GM12878 (cell line): Measurements from ENCODE around the gene ABHD1. TPM values are rescaled to one million over a fixed set of nuclear protein-coding genes. Genes with fewer than 3 reads are reported as not detected.
A peak's percentile ranks its signal among the peaks of the same experiment; 100 is the strongest.

Experiments
- ATAC-seq: fragments of 200-7000 bp; cut with Tn5 transposase; 3 replicates; pipeline ENCODE4 v1.9.1; 2020; ENCODE audit warnings: mild to moderate bottlenecking, moderate library complexity
- BruUV-seq: library from RNA; stranded (reverse); fragments of 400-500 nt; replicated peaks from 2 replicates; lab custom pipeline; 2021; lab: Mats Ljungman, UMichigan
- CTCF ChIA-PET: fragments of 300-600 bp; sonication (Branson Sonifier 250); formaldehyde crosslinking; extraction: SDS; loops from one replicate; lab custom pipeline; 2021; ENCODE audit warnings: inconsistent platforms; lab: Yijun Ruan, JAX
- POLR2A ChIA-PET: fragments of 350-600 bp; formaldehyde crosslinking; extraction: SDS; loops from one replicate; lab custom pipeline; 2021; ENCODE audit warnings: inconsistent platforms; lab: Charles Lee
- RAD21 ChIA-PET: fragments of 300-600 bp; sonication (Branson Sonifier 250); formaldehyde crosslinking; loops from one replicate; lab custom pipeline; 2023; ENCODE audit warnings: antibody characterized with exemption; ENCODE audit not compliant: unreplicated experiment; lab: Charles Lee
- SMC1A ChIA-PET: fragments of 300-600 bp; sonication (Branson Sonifier 250); formaldehyde crosslinking; loops from one replicate; lab custom pipeline; 2023; ENCODE audit not compliant: unreplicated experiment, uncharacterized antibody; lab: Charles Lee
- DNase-seq: peaks from one replicate; pipeline ENCODE4 v3.0.0-alpha.2; 2011; ENCODE audit warnings: low read depth, low spot score
- FAIRE-seq: peaks from 3 replicates; lab custom pipeline; 2011; peaks lifted over from hg19 to GRCh38; lab: Jason Lieb, UNC
- H2AFZ ChIP-seq: 2 replicates; pipeline ENCODE4 v1.6.0; 2011; ENCODE audit warnings: low read depth, low read length, control low read depth; ENCODE audit not compliant: control insufficient read depth
- H3K27ac ChIP-seq: 2 replicates; pipeline ENCODE4 v1.5.1; 2011; ENCODE audit warnings: control low read depth; ENCODE audit not compliant: control insufficient read depth, insufficient read depth
- H3K27me3 ChIP-seq, 2 experiments: replicated peaks in 1 of 2; 2 replicates each; pipeline versions ENCODE4 v1.6.0 to v1.6.1; 2011; ENCODE audit warnings: low read length in 1 of 2; ENCODE audit not compliant: control insufficient read depth in 2 of 2, insufficient read depth in 2 of 2
- H3K36me3 ChIP-seq, 2 experiments: 2 replicates each; pipeline ENCODE4 v1.5.1; 2011; ENCODE audit warnings: low read length in 1 of 2; ENCODE audit not compliant: control insufficient read depth in 2 of 2, insufficient read depth in 2 of 2
- H3K4me1 ChIP-seq: 2 replicates; pipeline ENCODE4 v1.6.1; 2011; ENCODE audit warnings: mild to moderate bottlenecking, low read length, moderate library complexity, mixed read lengths; ENCODE audit not compliant: control insufficient read depth, insufficient read depth
- H3K4me2 ChIP-seq: 2 replicates; pipeline ENCODE4 v1.6.0; 2011; ENCODE audit warnings: control low read depth; ENCODE audit not compliant: control insufficient read depth, insufficient read depth
- H3K4me3 ChIP-seq: fragments of 200-600 bp; sonication (generic); 2 replicates; pipeline ENCODE4 v1.5.1; 2016
- H3K79me2 ChIP-seq: 2 replicates; pipeline ENCODE4 v1.6.0; 2011; ENCODE audit warnings: low read length; ENCODE audit not compliant: control insufficient read depth, insufficient read depth
- H3K9ac ChIP-seq: 2 replicates; pipeline ENCODE4 v1.8.0; 2011; ENCODE audit warnings: low read length, control low read depth, mixed read lengths; ENCODE audit not compliant: control insufficient read depth, insufficient read depth
- H3K9me3 ChIP-seq: replicated peaks from 3 replicates; pipeline ENCODE4 v1.5.1; 2011; ENCODE audit warnings: mild to moderate bottlenecking, low read length; ENCODE audit not compliant: control insufficient read depth, insufficient read depth
- H4K20me1 ChIP-seq: 2 replicates; pipeline ENCODE4 v1.6.0; 2011; ENCODE audit not compliant: control insufficient read depth, insufficient read depth
- ATF3 ChIP-seq: IDR thresholded peaks from 2 replicates; pipeline ENCODE4 v1.6.1; 2011; ENCODE audit warnings: low read depth, mild to moderate bottlenecking, low read length, moderate library complexity, borderline replicate concordance; ENCODE audit errors: extremely low read depth
- CREM ChIP-seq: IDR thresholded peaks from 2 replicates; pipeline ENCODE4 v1.6.1; 2014; ENCODE audit warnings: antibody characterized with exemption, low read depth
- CTCF ChIP-seq, 3 experiments: IDR thresholded peaks in 2 of 3; conservative IDR thresholded peaks in 1 of 3; 2 replicates each; pipeline ENCODE4 v1.5.1; 2011; ENCODE audit warnings: low read depth in 3 of 3, low read length in 3 of 3, mild to moderate bottlenecking in 3 of 3, control low read depth in 2 of 3, moderate library complexity in 2 of 3, inconsistent platforms in 1 of 3, mixed read lengths in 1 of 3; ENCODE audit not compliant: control insufficient read depth in 2 of 3, insufficient read depth in 1 of 3; ENCODE audit errors: extremely low read depth in 1 of 3
- DPF2 ChIP-seq: fragments of 450-650 bp; IDR thresholded peaks from 2 replicates; pipeline ENCODE4 v1.6.1; 2017; ENCODE audit warnings: mild to moderate bottlenecking
- FOXK2 ChIP-seq: fragments of 450-650 bp; IDR thresholded peaks from 2 replicates; pipeline ENCODE4 v1.6.1; 2017; ENCODE audit warnings: mild to moderate bottlenecking, moderate library complexity
- HDAC6 ChIP-seq: fragments of 200-600 bp; sonication (generic); IDR thresholded peaks from one replicate; pipeline ENCODE4 v1.8.0; 2017; ENCODE audit warnings: antibody characterized with exemption; ENCODE audit not compliant: unreplicated experiment
- KDM1A ChIP-seq: fragments of 200-600 bp; sonication (generic); IDR thresholded peaks from 2 replicates; pipeline ENCODE4 v1.6.1; 2016; ENCODE audit warnings: borderline replicate concordance
- NKRF ChIP-seq: fragments of 450-650 bp; conservative IDR thresholded peaks from 2 replicates; pipeline ENCODE4 v1.6.1; 2017; ENCODE audit warnings: mild to moderate bottlenecking, moderate library complexity
- POLR2AphosphoS5 ChIP-seq: IDR thresholded peaks from 2 replicates; pipeline ENCODE4 v1.6.1; 2011; ENCODE audit warnings: mild to moderate bottlenecking, low read length, inconsistent platforms
- SPI1 ChIP-seq: IDR thresholded peaks from 2 replicates; pipeline ENCODE4 v1.6.1; 2011; ENCODE audit warnings: low read depth, mild to moderate bottlenecking, low read length, moderate library complexity, borderline replicate concordance; ENCODE audit not compliant: insufficient read depth
- WRNIP1 ChIP-seq: IDR thresholded peaks from 2 replicates; pipeline ENCODE4 v1.6.1; 2011; ENCODE audit warnings: low read depth, low read length, improper control_type of control experiment, borderline replicate concordance
- ZNF592 ChIP-seq: fragments of 450-650 bp; IDR thresholded peaks from 2 replicates; pipeline ENCODE4 v1.6.1; 2017; ENCODE audit warnings: mild to moderate bottlenecking, moderate library complexity
- WGBS: methylation state at CpG from one replicate; pipeline ENCODE4 v1.1.6; 2016; ENCODE audit warnings: low lambda C conversion rate; ENCODE audit not compliant: insufficient replicate concordance, insufficient coverage; ENCODE audit errors: missing lambda C conversion rate; 5-methylcytosine and 5-hydroxymethylcytosine counted together
- in situ Hi-C: fragments of 300-500 bp; cut with MboI; formaldehyde crosslinking; loops from 9 replicates; pipeline ENCODE4 v1.14.3; 2018; ENCODE audit warnings: mixed read lengths
- intact Hi-C: fragments of 100-400 bp; cut with micrococcal nuclease; formaldehyde crosslinking; loops from one replicate; pipeline ENCODE4 v1.14.2; 2022; ENCODE audit not compliant: unreplicated experiment
- polyA plus RNA-seq, 11 experiments: library from polyadenylated mRNA; depleted of rRNA in 4 of 11; unstranded in 6 of 11; stranded (reverse) in 5 of 11; fragments of >200 nt; fragmentation: Nextera tagmentation in 4 of 11; fragmentation: Illumina TruSeq in 1 of 11; extraction: Ambion mirVana in 4 of 11; extraction: Trizol in 1 of 11; gene quantifications; 1 replicate in 1 of 11; 2 replicates in 10 of 11; pipeline versions ENCODE4 v1.2.1 to v1.2.3, GENCODE V29; 2011 to 2016; ENCODE audit warnings: inconsistent platforms in 2 of 11, missing spikeins in 2 of 11, low read depth in 1 of 11
- total RNA-seq, 4 experiments: library from RNA; depleted of rRNA in 3 of 4; stranded (reverse); fragments of >200 nt in 3 of 4; fragmentation: Illumina TruSeq in 1 of 4; extraction: Trizol in 1 of 4; gene quantifications; 2 replicates each; pipeline versions ENCODE4 v1.2.1 to v1.2.3, GENCODE V29; 2013 to 2021

The ABHD1 gene
- total and polyA plus RNA-seq, 10 of the 15 experiments (the other 5 are each of a cell fraction or from before 2014, with no cell fraction given): 0.04 to 0.35 (median 0.17) TPM; not detected in 2

GRCh38 chr2:27133905-27134780 is 10.5 kb downstream of the ABHD1 start, which contains the start of gene PREB:
Gene PREB, minus strand, starts transcription at chr2:27134636. Its CDS starts 215 bp downstream, at chr2:27134421.
- 2% methylated on average over 77 of the region's 86 CpGs for WGBS
- Histone ChIP-seq H3K4me3 (peak within 1 kb of the TSS; percentile 97), H2AFZ (peak within 1 kb of the TSS; percentile 93), H3K4me1 (peaks cover 8% of the 10 kb centered on the region), H3K4me2 (peak within 1 kb of the TSS; percentile 86), H3K27me3 (no peaks in the 10 kb centered on the region), H3K36me3 (peaks cover 10 to 17% of the 10 kb centered on the region in 2 experiments), H4K20me1 (no peaks in the 10 kb centered on the region), H3K79me2 (peaks cover 19% of the 10 kb centered on the region), H3K9me3 (no peaks in the 10 kb centered on the region), H3K9ac (peak within 1 kb of the TSS; percentile 94), H3K27ac (peak within 1 kb of the TSS; percentile 90)
- ChIA-PET SMC1A (interaction anchor here (0.7 to 1.7 kb wide), 12 partner anchors 11 to 172 kb away, joined by 3 to 7 read pairs (median 4); partner anchors contain the start of genes ABHD1 and AGBL5), RAD21 (interaction anchor here (0.5 to 2.1 kb wide), 11 partner anchors 31 to 172 kb away, joined by 3 to 13 read pairs (median 3); partner anchors contain the start of gene AGBL5), POLR2A (interaction anchor here (0.6 to 2.2 kb wide), 11 partner anchors 10 to 789 kb away, joined by 3 to 7 read pairs (median 3); partner anchors contain the start of genes ABHD1, ATRAID, MPV17 and SLC5A6), CTCF (interaction anchor here (0.7 to 2.4 kb wide), 22 partner anchors 8 to 172 kb away, joined by 3 to 19 read pairs (median 4); partner anchors contain the start of gene AGBL5)
- ATAC-seq (peak; percentile 98), FAIRE-seq (peak; percentile 93), DNase-seq (peak; percentile 88)
- no TSS peak for BruUV-seq
- in situ Hi-C loops: no loop called here
- intact Hi-C loops: loop anchor here (5.0 kb wide), 1 partner anchor 48 kb away; no protein-coding TSS in a partner anchor
- TF ChIP-seq NKRF (peak; percentile 71; the same call in 1 of the 2 replicates), FOXK2 (no peak), SPI1 (no peak), CREM (peak; percentile 65), WRNIP1 (no peak), ATF3 (peak; percentile 73; the same call in 1 of the 2 replicates), DPF2 (peak; percentile 52; the same call in 1 of the 2 replicates), KDM1A (no peak), CTCF (IDR thresholded peaks at IDR 0.05 in 2 of 3, conservative IDR thresholded peaks at IDR 0.05 in 1 of 3; ENCODE audit: control insufficient read depth in 2 of 3, extremely low read depth in 1 of 3, insufficient read depth in 1 of 3, low read depth in 3 of 3, low read length in 3 of 3) (peak; percentile 38 to 43 (median 41); a peak in 4 of 6 replicates), HDAC6 (no peak), ZNF592 (no peak), POLR2AphosphoS5 (peak; percentile 89)
